GM11168 (cell line): ENCODE results near the gene NACA2.

Experiments
- in situ Hi-C: fragments of 300-500 bp; cut with MboI; formaldehyde crosslinking; loops from one replicate; pipeline ENCODE4 v1.12.0; 2022; ENCODE audit warnings: low sequenced_read_pairs; ENCODE audit not compliant: unreplicated experiment

Gene NACA2

GRCh38 chr17:61591018-61591417, at the start of gene NACA2:
NACA2 (minus strand) TSS chr17:61591219; CDS start chr17:61591180, 39 bp downstream.
- in situ Hi-C loops, result no loop called here

GRCh38 chr17:61639818-61640217, 48.8 kb upstream of the NACA2 start:
- in situ Hi-C loops, result loop anchor here (25.0 kb wide), 1 partner anchor 472 kb away; no protein-coding TSS in a partner anchor

GRCh38 chr17:61638087-61638486, 47.1 kb upstream of the NACA2 start:
- in situ Hi-C loops, result loop anchor here (25.0 kb wide), 1 partner anchor 474 kb away; no protein-coding TSS in a partner anchor

GRCh38 chr17:61635913-61636432, 45.0 kb upstream of the NACA2 start:
- in situ Hi-C loops, result loop anchor here (25.0 kb wide), 1 partner anchor 476 kb away; no protein-coding TSS in a partner anchor

- in situ Hi-C loops, result loop anchor here (5.0 to 25.0 kb wide), 2 partner anchors 207 to 477 kb away; no protein-coding TSS in a partner anchor
These were observed 44.0 kb upstream of the NACA2 start for GRCh38 chr17:61634942-61635538.

- in situ Hi-C loops, result loop anchor here (5.0 to 25.0 kb wide), 2 partner anchors 208 to 478 kb away; no protein-coding TSS in a partner anchor
These were observed 43.1 kb upstream of the NACA2 start for GRCh38 chr17:61634011-61634539.

GRCh38 chr17:61632826-61633225, 41.8 kb upstream of the NACA2 start:
- in situ Hi-C loops, result loop anchor here (5.0 to 25.0 kb wide), 2 partner anchors 209 to 479 kb away; no protein-coding TSS in a partner anchor

GRCh38 chr17:61631800-61632199, 40.8 kb upstream of the NACA2 start:
- in situ Hi-C loops, result loop anchor here (5.0 to 25.0 kb wide), 2 partner anchors 211 to 481 kb away; no protein-coding TSS in a partner anchor

GRCh38 chr17:61628158-61628557, 37.1 kb upstream of the NACA2 start:
- in situ Hi-C loops, result loop anchor here (25.0 kb wide), 1 partner anchor 484 kb away; no protein-coding TSS in a partner anchor

- in situ Hi-C loops, result loop anchor here (25.0 kb wide), 1 partner anchor 485 kb away; no protein-coding TSS in a partner anchor
These were observed 36.6 kb upstream of the NACA2 start for GRCh38 chr17:61627658-61628057.

GRCh38 chr17:61627125-61627524, 36.1 kb upstream of the NACA2 start:
- in situ Hi-C loops, result loop anchor here (25.0 kb wide), 1 partner anchor 485 kb away; no protein-coding TSS in a partner anchor

GRCh38 chr17:61625564-61625963, 34.5 kb upstream of the NACA2 start:
- in situ Hi-C loops, result loop anchor here (25.0 kb wide), 1 partner anchor 487 kb away; no protein-coding TSS in a partner anchor

GRCh38 chr17:61624951-61625350, 33.9 kb upstream of the NACA2 start:
- in situ Hi-C loops, result loop anchor here (25.0 kb wide), 1 partner anchor 487 kb away; no protein-coding TSS in a partner anchor

GRCh38 chr17:61621317-61621716, 30.3 kb upstream of the NACA2 start:
- in situ Hi-C loops, result no loop called here

- in situ Hi-C loops, result no loop called here
These were observed 28.9 kb upstream of the NACA2 start for GRCh38 chr17:61619953-61620352.

GRCh38 chr17:61619493-61619892, 28.5 kb upstream of the NACA2 start:
- in situ Hi-C loops, result no loop called here

- in situ Hi-C loops, result no loop called here
These were observed 27.9 kb upstream of the NACA2 start for GRCh38 chr17:61618950-61619349.

GRCh38 chr17:61617330-61617729, 26.3 kb upstream of the NACA2 start:
- in situ Hi-C loops, result no loop called here

- in situ Hi-C loops, result no loop called here
These were observed 25.8 kb upstream of the NACA2 start for GRCh38 chr17:61616783-61617182.

GRCh38 chr17:61614219-61614618, 23.2 kb upstream of the NACA2 start:
- in situ Hi-C loops, result no loop called here

- in situ Hi-C loops, result no loop called here
These were observed 20.3 kb upstream of the NACA2 start for GRCh38 chr17:61611323-61611722.
